Stimulated activated CD4-positive, alpha-beta T cell treated with anti-CD3 and anti-CD28 coated beads, Interleukin-4, amount 100 ng/mL, for 1 hour (primary cell): ENCODE data around the gene LDLRAD3.
"Not testable (repeated sequence)": the region's sequence is repeated elsewhere in the genome, so short reads cannot be mapped to it uniquely, and the experiment has no call there.

ENCODE experiments used
- DNase-seq: peaks from one replicate; pipeline ENCODE4 v3.0.0-alpha.2; 2020

LDLRAD3 gene

DNA sequence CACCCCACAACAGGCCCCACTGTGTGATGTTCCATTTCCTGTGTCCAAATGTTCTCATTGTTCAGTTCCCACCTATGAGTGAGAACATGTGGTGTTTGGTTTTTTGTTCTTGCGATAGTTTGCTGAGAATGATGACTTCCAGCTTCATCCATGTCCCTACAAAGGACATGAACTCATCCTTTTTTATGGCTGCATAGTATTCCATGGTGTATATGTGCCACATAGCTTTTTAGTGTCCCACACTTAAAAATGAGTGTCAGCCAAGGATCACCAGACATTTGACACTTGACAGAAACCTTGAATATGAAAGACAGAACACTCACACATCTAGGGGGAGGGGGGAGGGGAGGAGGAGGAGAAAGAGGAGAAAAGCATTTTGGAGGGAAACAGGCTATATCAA is 245.9 kb downstream of the LDLRAD3 start:
- not testable (repeated sequence) for DNase-seq

DNA sequence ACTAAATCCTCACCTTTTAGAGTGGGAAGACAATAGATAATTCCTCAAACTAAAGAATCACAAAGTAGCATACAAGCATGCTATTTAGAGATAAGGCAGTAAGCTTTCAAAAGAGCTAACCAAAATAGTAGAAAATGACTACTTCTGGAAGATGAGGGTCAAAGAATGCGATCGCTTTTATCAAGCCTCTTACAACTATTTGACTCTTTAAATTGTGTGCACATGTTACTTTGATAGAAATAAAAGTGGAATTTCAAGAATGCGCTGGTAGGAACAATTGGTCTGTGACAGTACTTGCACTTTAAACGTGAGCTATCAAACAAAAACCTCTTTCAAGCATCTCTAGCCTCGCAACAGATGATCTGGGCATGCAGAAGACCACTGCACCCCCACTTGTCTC is 248.1 kb downstream of the LDLRAD3 start:
- DNase-seq: no peak

- no peak for DNase-seq
Measured at GRCh38 chr11:36192425-36193289, 248.8 kb downstream of the LDLRAD3 start.

DNA sequence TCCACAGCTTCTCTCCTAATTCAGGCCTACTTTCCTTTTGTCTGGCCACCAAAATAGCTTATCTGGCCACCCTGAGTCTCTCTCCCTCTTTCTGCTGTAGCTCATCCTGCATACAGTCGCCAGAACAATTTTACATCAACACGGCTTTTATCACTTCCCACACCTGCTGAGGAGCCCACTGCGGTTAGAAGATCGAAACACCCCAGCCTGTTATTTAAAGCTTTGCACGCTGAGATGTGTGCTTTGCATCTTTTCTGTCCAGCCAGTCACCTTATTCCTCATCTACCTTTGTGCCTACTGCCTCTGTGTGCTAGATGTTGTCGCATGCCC is 249.4 kb downstream of the LDLRAD3 start:
- DNase-seq: no peak

GRCh38 chr11:36193721-36194120 is 249.9 kb downstream of the LDLRAD3 start:
- DNase-seq: no peak

DNA sequence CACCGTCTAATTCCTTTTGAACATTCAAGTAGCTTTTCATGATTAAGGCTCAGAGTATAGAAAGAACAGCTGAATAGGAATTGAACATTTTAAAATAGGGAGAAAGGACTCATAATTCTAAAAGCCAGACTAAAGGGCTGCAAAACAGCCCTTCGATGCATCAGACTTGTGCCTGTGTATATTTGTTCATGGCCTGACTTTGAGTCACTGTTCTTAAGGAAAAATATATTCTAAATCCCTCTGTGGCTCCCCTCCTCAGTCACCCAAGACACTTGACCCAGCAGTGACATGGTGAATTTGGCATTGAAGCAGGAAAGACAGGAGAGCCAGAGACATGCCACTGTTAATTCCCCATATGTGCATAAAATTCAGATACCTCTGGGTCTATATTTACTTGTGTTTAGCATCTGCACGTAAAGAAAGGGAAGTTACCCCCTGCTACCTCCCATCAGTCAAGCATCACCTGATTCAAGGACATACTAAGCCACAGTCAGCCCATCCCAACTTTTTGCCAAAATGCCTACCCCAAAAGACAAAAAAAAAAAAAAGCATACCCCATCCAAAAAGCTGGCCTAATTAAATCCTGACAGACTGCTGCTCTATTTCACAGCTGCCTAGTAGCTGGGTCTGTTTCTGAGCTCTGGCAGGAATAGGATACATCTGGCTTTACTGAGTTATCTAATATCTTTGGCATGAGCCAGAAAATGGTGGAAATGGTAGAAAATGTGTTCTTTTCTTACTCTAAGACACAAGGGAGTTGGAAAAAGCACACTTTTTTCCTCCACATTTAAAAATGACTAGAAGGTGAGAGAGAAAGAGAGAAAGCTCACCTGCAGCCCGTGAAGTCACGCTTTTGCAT is 251.9 kb downstream of the LDLRAD3 start:
- no peak for DNase-seq

GRCh38 chr11:36196411-36196998 is 252.6 kb downstream of the LDLRAD3 start:
- DNase-seq: no peak

DNA sequence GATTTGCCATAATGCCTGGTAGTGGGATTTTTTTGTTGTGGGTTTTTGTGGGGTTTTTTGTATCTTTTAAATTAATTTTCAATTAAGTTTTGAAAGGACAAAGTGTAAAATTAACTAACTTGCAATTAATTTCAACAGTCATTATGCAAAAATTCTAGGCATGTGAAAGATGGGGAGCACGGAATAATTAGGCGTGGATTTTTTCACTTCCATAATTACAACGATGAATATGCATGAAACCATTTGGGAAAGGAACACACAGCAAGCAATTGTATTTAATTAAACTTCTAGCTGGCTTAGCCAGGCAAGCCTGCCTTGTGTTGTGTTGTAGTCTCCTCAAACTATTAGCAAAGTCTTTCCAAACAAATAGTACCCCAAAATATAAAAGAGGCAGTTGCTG is 257.5 kb downstream of the LDLRAD3 start:
- DNase-seq: no peak

- no peak for DNase-seq
Measured at GRCh38 chr11:36205536-36205935, 261.7 kb downstream of the LDLRAD3 start.

DNA sequence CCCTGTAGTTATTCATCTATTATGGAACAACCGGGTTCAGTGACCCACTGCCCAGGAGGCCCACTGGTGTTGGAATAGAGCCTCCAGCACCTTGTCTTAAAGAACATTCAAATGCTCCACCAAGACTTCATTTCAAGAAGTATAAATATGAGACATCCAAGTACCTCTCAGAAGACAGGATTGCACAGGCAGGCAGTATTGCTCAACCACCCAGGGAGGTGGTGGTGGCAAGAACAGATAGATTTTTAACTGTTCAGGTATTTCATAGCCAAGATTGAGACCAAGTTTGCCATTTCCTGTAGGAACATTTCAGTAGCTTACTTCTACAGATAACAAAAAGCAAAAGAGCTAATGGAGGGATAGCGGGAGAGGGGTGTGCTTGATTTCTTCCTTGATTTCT is 266.7 kb downstream of the LDLRAD3 start:
- DNase-seq: no peak

DNA sequence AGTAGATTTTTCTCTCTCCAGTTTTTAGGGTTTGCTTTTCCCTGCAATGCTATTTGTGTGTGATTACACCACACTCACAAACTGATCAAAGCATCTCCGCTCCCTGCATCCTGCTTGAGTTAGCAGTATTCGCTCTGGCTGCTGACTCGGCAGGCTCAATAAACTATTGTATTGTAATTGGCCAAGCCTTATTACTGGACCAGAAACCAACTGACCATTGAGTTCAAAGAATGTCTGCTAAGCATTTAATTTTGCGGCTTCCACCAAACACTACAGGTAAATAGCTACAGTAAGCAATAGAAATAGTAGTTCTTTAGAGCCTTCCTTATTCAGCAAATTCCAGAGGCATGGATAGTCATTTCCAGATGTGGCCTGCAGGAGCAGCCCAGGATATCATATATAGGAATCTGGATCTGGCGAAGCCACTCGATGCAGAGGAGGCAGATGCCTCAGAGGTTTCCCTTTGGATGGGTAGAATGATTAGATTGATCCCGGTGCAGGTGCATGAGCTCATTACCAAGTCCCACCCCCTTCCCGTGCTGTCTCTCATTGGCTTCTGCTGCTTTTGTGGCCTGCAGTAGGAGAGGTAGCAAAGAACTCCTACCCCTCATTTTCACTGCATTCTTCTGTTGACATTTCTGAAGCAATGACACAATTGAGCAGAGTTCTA is 268.0 kb downstream of the LDLRAD3 start:
- DNase-seq: no peak

DNA sequence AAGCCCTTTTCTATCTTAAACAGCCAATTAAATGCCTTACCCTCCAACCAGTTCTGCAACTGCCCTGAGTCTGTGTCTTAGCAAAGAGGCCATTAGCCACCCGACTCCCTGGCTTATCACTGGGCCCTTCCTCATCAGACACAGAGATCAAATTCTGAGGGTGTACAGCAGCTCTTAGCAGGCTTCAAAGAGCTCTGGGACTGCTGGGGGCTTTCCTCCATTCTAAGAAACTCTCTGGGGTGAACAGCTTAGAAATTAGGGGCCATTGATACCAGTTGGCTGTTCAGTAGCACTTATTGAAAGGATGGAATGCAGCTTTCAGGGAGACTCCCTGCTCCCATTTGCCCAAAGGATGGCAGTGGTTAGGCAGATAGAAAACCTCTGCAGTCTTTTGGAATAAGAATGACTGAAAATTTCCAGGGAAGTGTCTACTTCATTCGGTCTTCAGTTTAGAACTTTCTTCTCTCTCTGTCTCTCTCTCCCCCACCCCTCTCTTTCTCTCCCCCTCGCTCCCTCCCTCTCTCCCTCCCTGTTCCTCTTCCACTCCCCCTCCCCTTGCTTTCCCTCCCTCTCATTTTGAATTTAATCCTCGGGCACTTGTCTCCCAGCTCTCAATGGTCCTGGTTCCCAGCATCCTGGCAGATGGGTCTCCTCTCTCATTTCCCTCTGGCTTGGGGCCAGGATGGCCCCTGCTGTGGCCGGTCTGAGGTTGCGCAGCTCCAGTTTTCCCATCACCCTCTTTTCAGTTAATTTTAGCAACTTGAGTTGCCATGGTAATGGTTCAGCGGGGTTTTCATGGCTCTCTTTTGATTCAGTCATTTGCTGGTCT is 268.9 kb downstream of the LDLRAD3 start:
- DNase-seq: no peak

- no peak for DNase-seq
Measured at GRCh38 chr11:36213393-36213840, 269.6 kb downstream of the LDLRAD3 start.

DNA sequence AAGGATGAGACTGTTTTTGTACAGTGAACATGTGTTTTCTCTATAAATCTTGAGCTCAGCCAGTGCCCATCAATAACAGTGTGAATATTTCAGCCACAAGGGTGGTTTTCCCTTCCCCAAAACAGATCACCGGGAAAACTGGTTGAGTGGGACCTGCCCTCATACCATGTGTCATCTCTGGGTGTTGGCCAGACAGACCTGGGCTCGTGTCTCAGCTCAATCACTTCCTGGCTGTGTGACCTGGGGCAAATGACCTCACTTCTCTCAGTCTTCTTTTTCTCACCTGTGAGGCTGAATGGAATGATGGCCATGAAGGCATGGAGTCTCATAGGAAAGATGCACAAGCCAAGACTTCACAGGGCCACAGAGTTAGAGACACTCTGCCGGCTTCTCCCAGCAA is 270.6 kb downstream of the LDLRAD3 start:
- DNase-seq: no peak

DNA sequence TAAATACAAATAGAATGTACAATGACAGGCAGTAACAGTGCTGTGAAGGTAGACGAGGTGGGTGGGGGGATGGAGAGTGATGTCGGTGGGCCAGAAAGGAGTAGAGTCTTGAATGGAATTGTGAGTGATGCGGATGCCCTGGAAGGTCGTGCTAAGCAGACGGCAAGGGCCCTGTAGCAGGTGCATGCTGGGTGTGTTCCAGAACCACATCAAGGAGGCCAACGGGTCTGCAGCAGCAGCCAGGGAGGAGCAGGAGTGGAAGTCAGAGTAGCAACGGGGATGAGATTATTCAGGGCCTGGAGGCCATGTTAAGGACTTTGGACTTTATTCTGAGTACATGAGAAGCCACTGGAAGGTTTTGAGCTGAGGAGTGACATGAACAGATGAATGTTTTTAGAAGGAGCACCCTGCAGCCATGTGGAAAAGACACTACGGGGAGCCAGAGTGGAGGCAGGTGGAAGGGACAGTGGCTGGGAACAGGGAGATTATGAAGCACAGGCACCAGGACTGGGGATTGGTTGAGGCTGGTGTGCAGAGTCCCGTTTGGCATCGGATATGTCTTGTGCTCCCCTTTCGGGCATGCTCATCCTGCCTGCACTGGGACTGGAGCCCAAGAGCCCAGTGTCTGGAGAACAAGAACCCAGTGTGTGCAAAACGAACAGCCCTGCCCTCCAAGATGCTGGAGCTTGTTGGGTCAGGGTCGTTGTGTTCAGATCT is 271.3 kb downstream of the LDLRAD3 start:
- no peak for DNase-seq

- DNase-seq: no peak
Measured at GRCh38 chr11:36215693-36216060, 271.8 kb downstream of the LDLRAD3 start.

GRCh38 chr11:36216061-36216615 is 272.3 kb downstream of the LDLRAD3 start:
- no peak for DNase-seq

DNA sequence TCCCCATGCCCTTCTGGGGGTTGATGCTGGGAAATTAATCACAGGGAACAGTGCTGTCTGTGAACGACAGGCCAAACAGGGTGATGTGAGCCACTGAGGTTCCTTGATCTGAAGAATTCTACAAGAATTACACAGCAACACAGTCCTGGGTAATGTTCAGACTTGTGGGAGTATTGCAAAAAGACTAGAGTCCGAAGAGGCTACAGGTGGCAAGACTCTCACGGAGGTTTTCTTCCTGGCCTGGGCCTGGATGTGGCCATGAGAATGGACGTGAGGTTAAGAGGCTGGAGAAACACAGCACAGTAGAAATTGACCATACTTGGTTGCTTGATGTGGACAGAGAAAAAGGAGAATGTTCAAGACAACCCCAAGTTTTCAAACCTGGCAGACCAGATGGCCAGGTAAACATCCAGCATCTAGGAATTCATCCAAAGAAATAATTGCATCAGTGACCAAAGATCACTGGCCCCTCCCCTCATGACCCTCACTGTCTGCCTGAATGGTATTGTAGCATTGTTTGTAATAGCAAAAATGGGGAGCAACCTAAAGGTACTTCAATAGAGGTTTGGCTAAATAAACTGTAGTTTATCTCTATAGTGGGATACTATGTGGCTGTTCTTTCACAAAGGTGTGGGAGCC is 274.5 kb downstream of the LDLRAD3 start:
- DNase-seq: no peak

GRCh38 chr11:36219996-36220395 is 276.1 kb downstream of the LDLRAD3 start:
- DNase-seq: no peak

DNA sequence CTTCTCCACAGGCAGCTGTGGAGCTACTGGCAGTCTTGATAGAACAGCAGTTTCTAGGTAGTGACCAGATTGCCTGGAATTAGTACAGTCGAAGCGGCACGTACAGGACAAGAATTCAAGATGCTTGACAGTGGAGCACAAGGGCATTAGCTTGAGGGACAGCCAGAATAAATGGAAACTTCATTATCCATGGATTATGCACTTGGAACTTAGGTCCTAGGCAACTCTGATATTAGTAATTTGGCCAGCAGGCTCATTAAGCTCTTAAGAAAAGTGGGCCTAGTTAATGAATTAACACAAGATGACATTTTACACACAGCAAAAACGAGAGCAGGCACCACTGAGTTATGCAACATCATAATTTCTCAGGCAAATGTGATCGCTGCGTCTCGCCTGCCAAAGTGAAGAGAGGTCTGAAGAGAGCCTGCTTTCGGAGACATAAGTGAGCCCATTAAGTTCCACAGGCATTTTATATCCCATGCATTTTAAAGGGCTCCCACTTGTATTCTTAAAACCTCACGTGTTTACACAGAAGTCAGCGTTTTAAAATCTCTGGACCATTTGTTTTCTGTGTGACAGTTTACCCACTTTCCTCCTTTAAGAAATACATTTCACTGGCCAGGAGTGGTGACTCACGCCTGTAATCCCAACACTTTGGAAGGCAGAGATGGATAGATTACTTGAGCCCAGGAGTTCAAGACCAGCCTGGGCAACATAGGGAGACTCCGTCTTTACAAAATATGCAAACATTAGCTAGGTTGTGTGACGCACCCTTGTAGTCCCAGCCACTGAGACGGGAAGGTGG is 279.2 kb downstream of the LDLRAD3 start:
- DNase-seq: no peak
